ENCODE results near the gene CSH1.
"Not testable (repeated sequence)": the region's sequence is repeated elsewhere in the genome, so short reads cannot be mapped to it uniquely, and the experiment has no call there.

Gene CSH1

DNA sequence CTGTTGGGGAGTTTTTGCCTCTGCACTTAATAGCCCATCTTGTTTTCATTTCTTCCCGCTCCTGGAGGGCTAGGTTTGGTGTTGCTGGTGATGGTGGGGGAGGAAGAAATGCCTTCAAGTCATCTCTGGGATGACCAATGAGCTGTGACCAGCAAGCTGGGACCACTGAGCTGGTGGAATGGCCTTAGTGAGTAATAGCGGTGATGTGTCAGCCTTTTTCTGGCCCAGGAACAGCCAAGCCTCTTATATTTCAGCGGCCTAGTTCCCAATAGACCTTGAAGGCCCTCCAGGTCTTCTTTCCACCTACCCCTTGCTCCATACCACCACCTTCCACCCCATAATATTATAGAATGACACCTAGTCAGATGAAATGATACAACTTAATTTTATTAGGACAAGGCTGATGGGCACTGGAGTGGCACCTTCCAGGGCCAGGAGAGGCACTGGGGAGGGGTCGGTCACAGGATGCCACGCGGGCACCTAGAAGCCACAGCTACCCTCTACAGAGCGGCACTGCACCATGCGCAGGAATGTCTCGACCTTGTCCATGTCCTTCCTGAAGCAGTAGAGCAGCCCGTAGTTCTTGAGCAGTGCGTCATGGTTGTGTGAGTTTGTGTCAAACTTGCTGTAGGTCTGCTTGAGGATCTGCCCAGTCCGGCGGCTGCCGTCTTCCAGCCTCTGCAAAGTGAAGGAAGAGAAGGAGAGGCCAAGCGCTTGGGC lies 24.6 kb downstream of the CSH1 start:
- DNase-seq (ENCODE audit: low spot score); in situ Hi-C loops (cut with MboI; ENCODE audit: low pct_unique_long_range_greater_than_20kb, low sequenced_read_pairs, unreplicated experiment): not testable (repeated sequence)

DNA sequence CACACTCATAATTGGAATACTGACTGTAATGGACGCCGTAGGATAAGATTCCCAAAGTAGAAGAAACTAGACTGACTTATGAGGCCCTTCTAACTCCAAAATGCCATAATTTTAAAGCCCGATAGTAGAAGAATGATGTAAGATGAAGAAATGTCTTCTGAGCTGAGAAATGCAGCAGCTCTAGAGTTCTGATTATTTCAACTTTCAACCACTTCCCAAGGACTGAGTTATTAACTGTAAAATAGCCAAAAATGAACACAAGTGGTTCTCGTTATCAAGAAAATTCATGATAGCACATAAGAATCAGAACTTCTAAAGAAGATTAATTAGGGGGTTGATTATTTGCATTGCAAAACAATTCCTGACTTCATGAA lies 26.1 kb downstream of the CSH1 start:
- in situ Hi-C loops (cut with MboI; ENCODE audit: low pct_unique_long_range_greater_than_20kb, low sequenced_read_pairs, unreplicated experiment); DNase-seq (ENCODE audit: low spot score): not testable (repeated sequence)

DNA sequence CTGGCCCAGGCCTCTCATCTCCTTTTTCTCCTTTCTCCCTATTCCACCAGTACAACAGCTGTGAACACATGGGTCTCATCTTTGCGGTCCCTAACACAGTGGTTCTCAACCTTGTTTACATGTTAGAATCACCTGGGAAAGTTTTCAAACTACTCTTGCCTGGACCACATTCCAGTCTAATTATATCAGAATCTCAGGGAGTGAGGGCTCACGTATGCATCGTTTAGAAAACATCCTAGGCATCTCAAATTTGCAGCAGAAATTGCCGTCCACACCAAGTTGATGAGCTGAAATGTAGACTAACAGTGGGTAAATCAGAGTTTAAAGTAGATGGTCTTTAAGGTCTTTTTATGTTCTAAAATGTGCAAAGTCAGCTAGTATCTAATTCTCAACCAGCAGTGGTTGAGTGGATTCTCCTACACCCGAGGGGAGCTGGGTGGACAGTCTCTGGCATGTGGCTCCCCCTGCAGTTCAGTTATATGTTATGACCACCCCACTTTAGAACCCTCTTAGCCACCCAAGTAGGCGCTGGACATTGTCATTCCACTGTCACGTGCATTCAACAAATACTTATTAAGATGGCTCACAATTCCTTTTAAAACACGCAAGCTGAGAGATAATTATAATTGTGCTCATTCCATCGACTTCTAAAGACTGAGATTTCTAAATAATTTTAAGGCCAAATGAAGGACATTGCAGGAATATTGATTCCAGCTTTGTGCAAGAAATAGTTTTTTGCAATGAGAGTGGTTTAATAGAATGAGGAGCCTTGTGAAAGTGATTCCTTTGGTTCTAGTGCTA lies 26.7 kb downstream of the CSH1 start:
- in situ Hi-C loops (cut with MboI; ENCODE audit: low pct_unique_long_range_greater_than_20kb, low sequenced_read_pairs, unreplicated experiment), result not testable (repeated sequence)

DNA sequence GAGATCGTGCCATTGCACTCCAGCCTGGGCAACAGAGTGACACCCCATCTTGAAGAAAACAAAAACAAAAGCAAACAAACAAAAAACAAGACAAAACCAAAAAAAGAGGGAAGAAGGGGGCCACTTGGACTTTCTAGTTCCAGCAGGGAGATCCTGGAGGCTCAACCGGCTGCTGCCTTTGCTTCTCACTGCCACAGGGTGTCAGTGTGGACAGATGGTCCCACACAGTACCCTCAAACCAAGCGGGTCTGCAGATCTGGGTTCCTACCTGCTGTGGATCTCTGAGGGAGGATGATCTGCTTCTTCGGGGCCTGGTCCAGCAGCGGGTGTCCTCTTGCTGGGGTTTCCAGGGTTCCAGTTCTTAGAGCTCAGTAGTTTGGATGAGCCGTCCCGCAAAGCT lies 29.7 kb downstream of the CSH1 start:
- in situ Hi-C loops (cut with MboI; ENCODE audit: low pct_unique_long_range_greater_than_20kb, low sequenced_read_pairs, unreplicated experiment); DNase-seq (ENCODE audit: low spot score): not testable (repeated sequence)
- TF ChIP-seq, protein P1, sequence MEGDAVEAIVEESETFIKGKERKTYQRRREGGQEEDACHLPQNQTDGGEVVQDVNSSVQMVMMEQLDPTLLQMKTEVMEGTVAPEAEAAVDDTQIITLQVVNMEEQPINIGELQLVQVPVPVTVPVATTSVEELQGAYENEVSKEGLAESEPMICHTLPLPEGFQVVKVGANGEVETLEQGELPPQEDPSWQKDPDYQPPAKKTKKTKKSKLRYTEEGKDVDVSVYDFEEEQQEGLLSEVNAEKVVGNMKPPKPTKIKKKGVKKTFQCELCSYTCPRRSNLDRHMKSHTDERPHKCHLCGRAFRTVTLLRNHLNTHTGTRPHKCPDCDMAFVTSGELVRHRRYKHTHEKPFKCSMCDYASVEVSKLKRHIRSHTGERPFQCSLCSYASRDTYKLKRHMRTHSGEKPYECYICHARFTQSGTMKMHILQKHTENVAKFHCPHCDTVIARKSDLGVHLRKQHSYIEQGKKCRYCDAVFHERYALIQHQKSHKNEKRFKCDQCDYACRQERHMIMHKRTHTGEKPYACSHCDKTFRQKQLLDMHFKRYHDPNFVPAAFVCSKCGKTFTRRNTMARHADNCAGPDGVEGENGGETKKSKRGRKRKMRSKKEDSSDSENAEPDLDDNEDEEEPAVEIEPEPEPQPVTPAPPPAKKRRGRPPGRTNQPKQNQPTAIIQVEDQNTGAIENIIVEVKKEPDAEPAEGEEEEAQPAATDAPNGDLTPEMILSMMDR (IDR thresholded peaks at IDR 0.05; ENCODE audit: extremely low read depth, insufficient read depth, missing control alignments), result peak; percentile 32

More for the DNA sequence above, 26.7 kb downstream of the CSH1 start:
- not testable (repeated sequence) for DNase-seq (ENCODE audit: low spot score)

DNA sequence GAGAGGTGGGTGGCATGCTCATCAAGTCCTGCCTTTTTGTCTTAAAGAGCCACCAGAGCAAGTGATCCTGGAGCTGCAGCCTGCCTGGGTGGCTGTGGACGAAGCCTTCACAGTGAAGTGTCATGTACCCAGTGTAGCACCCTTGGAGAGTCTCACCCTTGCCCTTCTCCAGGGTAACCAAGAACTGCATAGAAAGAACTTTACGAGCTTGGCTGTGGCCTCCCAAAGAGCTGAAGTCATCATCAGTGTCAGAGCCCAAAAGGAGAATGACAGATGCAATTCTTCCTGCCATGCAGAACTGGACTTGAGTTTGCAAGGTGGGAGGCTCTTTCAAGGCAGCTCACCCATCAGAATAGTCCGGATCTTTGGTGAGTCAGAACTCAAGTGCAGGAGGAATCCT lies 37.1 kb downstream of the CSH1 start:
- in situ Hi-C loops (cut with MboI; ENCODE audit: low pct_unique_long_range_greater_than_20kb, low sequenced_read_pairs, unreplicated experiment), result no loop called here
- no peak for DNase-seq (ENCODE audit: low spot score)
- TF ChIP-seq, protein P1 (IDR thresholded peaks at IDR 0.05; ENCODE audit: extremely low read depth, insufficient read depth, missing control alignments), result no peak

DNA sequence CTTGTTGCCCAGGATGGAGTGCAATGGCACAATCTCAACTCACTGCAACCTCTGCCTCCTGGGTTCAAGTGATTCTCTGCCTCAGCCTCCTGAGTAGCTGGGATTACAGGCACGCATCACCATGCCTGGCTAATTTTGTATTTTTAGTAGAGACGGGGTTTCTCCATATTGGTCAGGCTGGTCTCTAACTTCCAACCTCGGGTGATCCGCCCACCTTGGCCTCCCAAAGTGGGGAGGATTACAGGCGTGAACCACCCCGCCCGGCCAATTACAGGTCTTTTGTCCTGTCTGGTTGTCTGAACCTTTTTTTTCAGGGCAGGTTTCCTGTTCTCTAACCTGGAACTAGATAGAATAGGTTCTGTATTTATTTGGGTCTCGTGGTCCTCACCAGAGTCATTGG lies 39.9 kb downstream of the CSH1 start:
- DNase-seq (ENCODE audit: low spot score); in situ Hi-C loops (cut with MboI; ENCODE audit: low pct_unique_long_range_greater_than_20kb, low sequenced_read_pairs, unreplicated experiment): not testable (repeated sequence)

DNA sequence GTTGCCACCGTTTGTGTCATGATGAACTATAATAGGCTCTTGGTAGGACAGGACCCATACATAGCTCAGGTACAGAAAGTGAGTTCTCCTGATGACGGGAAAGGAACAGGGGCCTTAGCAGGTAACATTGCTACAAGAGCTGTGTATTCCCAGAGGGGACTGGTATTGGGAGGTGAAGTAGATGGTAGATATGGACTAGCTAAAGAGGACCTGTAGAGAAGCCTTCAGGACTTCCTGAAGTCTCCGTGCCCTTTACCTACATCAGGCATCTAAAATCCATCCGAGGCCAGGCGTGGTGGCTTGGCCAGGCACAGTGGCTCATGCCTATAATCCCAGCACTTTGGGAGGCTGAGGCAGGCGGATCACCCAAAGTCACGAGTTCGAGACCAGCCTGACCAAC lies 41.2 kb downstream of the CSH1 start:
- in situ Hi-C loops (cut with MboI; ENCODE audit: low pct_unique_long_range_greater_than_20kb, low sequenced_read_pairs, unreplicated experiment), result no loop called here
- TF ChIP-seq, protein P1 (IDR thresholded peaks at IDR 0.05; ENCODE audit: extremely low read depth, insufficient read depth, missing control alignments), result no peak
- DNase-seq (ENCODE audit: low spot score), result no peak

DNA sequence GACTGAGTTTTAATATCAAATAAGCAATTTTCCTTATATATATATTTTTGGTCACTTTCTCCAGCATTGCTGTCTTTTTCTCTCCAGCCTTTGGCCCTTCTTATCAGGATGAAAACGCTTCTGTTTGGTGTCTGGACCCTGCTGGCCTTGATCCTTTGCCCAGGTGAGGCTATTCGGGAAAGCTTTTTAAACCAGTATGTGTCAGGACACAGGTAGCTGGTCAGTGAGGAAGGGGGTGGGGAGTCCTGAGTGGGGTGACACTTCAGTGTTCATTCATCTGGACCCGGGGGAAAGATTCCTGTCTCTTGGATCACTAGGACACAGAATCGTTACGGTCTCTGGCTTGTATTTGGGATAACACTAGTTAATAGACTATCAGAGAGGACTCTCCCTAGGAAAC lies 41.7 kb downstream of the CSH1 start:
- in situ Hi-C loops (cut with MboI; ENCODE audit: low pct_unique_long_range_greater_than_20kb, low sequenced_read_pairs, unreplicated experiment), result no loop called here
- TF ChIP-seq, protein P1 (IDR thresholded peaks at IDR 0.05; ENCODE audit: extremely low read depth, insufficient read depth, missing control alignments), result no peak
- DNase-seq (ENCODE audit: low spot score), result no peak
